H1 (cell line): ENCODE measurements around the gene LRRC3C. TPM values are rescaled to one million over a fixed set of nuclear protein-coding genes. Genes with fewer than 3 reads are reported as not detected.

ENCODE experiments used
- KDM4A ChIP-seq: IDR thresholded peaks from one replicate; pipeline ENCODE4 v1.7.1; 2012; ENCODE audit warnings: low read depth, mild to moderate bottlenecking, moderate library complexity, low read length, inconsistent platforms; ENCODE audit not compliant: severe bottlenecking
- polyA plus RNA-seq, 7 experiments: library from polyadenylated mRNA; depleted of rRNA in 3 of 7; stranded (reverse) in 5 of 7; unstranded in 2 of 7; fragments of >200 nt in 5 of 7; fragments of 200-250 nt in 2 of 7; gene quantifications; 1 replicate in 5 of 7; 2 replicates in 1 of 7; 4 replicates in 1 of 7; pipeline versions ENCODE4 v1.2.1 to v1.2.3, GENCODE V29; 2011 to 2013; ENCODE audit warnings: missing spikeins in 2 of 7, mixed read lengths in 2 of 7
- total RNA-seq: library from RNA; stranded (reverse); fragmentation: NEBNext Ultra II Directional; extraction: Animal tissue kit (Norgen Biotek cat#: 25700); gene quantifications from 2 replicates; pipeline ENCODE4 v1.2.1, GENCODE V29; 2021

LRRC3C gene
- total and polyA plus RNA-seq, 2 of the 8 experiments (the other 6 are each of a cell fraction or from before 2014, with no cell fraction given), result not detected

DNA sequence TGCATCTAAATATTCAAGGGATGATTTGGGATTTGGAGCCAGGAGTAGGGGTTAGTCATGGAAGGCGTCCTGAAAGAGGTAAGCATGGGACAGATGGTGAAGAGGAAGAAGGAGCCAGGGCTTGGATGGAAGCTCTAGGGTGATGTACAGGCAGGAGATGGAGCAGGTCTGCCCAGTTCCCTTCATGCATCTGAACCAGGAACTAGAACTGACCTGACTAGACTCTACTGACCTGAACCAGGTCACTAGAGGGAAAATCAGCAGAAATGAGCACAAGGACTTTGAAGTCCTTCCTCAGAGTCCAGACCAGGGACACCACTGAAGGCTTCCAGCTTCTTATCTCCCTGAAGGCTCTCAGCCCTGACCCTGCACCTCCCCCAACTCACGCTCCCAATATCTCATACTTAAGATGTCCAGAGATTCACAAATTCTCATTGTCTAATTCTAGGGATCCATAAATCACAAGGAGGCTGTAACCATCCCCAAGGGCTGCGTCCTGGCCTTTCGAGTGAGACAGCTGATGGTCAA, 43.6 kb downstream of the LRRC3C start (continued):
- no peak for TF ChIP-seq KDM4A
